ENCODE measurements around the gene ACTR1B.

DNA sequence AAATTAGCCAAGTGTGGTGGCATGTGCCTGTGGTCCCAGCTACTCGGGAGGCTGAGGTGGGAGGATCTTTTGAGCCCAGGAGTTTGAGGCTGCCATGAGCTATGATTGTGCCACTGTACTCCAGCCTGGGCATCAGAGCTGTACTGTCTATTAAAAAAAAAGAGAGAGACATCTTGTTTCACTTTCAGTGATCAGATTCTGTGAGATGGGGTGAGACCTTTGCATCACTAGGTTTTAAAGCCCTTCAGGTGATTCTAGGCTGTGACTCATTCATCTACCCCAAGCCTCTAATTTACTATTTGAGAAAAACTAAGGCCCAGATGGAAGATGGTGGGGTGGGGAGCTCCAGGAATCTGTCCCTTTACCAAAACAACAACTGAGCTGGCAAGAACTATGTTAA lies 12.8 kb upstream of the ACTR1B start:
- no peak for TF ChIP-seq EZH2 (IDR thresholded peaks at IDR 0.05; ENCODE audit: insufficient read depth, poor library complexity, severe bottlenecking)
- no peak for TF ChIP-seq EZH2phosphoT487 (IDR thresholded peaks at IDR 0.05; ENCODE audit: insufficient read depth, low read depth)
